OCI-LY1 (cell line): ENCODE data around the gene SIRT7.

Source experiments
- EZH2 ChIP-seq: fragments of 200-600 bp; sonication (generic), shearing (Covaris generic); IDR thresholded peaks from 2 replicates; pipeline ENCODE4 v1.8.0; 2017; ENCODE audit warnings: borderline replicate concordance, mixed run types, mild to moderate bottlenecking, antibody characterized with exemption, low read length, moderate library complexity, mixed read lengths
- TF ChIP-seq, protein P1 (sequence below): fragments of 200-600 bp; sonication (generic), shearing (Covaris generic); IDR thresholded peaks from 2 replicates; pipeline ENCODE4 v1.5.1; 2017; ENCODE audit warnings: mild to moderate bottlenecking, antibody characterized with exemption, low read length, moderate library complexity, mixed read lengths

DNA sequence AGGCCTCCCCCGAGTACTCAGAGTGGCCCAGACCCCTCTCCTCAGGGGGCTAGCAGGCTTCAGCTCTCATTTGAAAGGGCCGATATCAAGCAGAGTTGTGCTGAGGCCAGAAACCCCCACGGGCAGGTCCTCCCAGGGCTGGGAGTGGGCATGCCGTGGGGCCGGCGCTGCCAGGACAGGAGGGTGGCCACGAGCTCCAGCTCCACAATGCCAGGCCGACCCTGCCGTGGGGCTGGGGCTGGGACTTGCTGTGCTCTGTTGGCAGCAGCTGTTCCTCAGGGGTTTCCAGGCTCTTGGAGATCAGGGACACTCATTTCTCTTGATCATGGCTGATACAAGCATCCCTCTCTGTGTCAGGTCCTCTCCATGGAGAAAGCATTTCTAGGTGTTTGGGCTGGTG lies 19.1 kb downstream of the SIRT7 start:
- TF ChIP-seq, protein P1, sequence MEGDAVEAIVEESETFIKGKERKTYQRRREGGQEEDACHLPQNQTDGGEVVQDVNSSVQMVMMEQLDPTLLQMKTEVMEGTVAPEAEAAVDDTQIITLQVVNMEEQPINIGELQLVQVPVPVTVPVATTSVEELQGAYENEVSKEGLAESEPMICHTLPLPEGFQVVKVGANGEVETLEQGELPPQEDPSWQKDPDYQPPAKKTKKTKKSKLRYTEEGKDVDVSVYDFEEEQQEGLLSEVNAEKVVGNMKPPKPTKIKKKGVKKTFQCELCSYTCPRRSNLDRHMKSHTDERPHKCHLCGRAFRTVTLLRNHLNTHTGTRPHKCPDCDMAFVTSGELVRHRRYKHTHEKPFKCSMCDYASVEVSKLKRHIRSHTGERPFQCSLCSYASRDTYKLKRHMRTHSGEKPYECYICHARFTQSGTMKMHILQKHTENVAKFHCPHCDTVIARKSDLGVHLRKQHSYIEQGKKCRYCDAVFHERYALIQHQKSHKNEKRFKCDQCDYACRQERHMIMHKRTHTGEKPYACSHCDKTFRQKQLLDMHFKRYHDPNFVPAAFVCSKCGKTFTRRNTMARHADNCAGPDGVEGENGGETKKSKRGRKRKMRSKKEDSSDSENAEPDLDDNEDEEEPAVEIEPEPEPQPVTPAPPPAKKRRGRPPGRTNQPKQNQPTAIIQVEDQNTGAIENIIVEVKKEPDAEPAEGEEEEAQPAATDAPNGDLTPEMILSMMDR = no peak
- no peak for TF ChIP-seq EZH2
